NCI-H2171 treated with DMSO at 0.1 percent for 48 hours (cell line): ENCODE measurements around the gene TAF11.
"Not testable (repeated sequence)": the region's sequence is repeated elsewhere in the genome, so short reads cannot be mapped to it uniquely, and the experiment has no call there.

ENCODE experiments used
- DNase-seq: peaks from one replicate; lab custom pipeline; 2025; lab: John Stamatoyannopoulos, UW

Gene TAF11, protein sequence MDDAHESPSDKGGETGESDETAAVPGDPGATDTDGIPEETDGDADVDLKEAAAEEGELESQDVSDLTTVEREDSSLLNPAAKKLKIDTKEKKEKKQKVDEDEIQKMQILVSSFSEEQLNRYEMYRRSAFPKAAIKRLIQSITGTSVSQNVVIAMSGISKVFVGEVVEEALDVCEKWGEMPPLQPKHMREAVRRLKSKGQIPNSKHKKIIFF

GRCh38 chr6:34887753-34888513 lies at the start of gene TAF11:
TAF11 (minus strand) TSS chr6:34888042; CDS start chr6:34887957, 85 bp downstream.
- peak; percentile 95 for DNase-seq

- DNase-seq = peak; percentile 16
Observed at GRCh38 chr6:34934516-34934915, 46.7 kb upstream of the TAF11 start.

DNA sequence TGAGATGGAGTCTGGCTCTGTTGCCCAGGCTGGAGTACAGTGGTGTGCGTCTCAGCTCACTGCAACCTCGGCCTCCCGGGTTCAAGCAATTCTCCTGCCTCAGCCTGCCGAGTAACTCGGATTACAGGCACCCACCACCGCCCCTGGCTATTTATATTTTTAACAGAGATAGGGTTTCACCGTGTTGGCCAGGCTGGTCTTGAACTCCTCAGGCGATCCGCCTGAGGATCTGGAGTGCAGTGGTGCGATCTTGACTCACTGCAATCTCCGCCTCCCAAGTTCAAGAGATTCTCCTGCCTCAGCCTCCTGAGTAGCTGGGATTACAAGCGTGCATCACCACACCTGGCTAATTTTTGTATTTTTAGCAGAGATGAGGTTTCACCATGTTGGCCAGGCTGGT lies 44.4 kb upstream of the TAF11 start:
- not testable (repeated sequence) for DNase-seq

DNA sequence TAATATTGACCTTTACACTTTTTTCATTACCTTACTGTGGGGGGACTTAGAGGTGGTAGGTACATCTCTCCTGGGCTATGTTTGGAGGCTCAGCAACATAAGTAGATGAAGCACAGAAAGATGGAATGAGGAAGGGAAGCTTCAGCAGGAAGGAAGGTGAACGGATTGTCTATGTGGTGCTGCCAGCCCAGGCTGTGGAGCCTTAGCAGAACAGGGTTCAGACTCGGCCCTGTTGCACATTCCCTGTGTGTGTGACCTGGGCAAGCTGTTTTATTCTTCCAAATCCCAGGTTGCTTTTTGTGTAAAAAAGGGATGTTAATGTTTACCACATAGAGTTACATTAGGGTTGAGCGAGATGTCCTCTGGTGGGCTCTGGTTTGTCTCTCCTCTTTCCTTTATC lies 42.4 kb upstream of the TAF11 start:
- no peak for DNase-seq

GRCh38 chr6:34929241-34929978 lies 41.6 kb upstream of the TAF11 start:
- DNase-seq = no peak

- no peak for DNase-seq
Observed at GRCh38 chr6:34928695-34929094, 40.9 kb upstream of the TAF11 start.

DNA sequence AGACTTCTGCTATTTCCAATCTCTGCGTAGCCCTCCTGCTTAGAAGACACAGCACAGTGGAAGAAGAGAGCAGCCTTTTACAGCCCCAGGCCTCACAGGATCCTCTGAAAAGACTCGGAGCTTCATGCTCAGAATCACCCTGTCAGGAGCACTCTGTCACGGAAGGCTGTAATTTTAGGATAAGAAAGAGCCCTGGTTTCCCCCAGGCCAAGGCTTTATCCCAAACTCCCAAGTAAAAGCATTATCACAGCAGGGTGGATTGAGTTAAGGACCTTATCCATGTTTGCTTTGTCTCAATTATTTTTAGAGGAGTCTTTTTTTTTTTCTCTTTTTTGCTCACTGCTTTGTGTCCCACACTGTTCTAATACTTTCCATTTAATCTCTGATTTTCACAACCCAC lies 40.4 kb upstream of the TAF11 start:
- DNase-seq = no peak

GRCh38 chr6:34926655-34927054 lies 38.8 kb upstream of the TAF11 start:
- no peak for DNase-seq

DNA sequence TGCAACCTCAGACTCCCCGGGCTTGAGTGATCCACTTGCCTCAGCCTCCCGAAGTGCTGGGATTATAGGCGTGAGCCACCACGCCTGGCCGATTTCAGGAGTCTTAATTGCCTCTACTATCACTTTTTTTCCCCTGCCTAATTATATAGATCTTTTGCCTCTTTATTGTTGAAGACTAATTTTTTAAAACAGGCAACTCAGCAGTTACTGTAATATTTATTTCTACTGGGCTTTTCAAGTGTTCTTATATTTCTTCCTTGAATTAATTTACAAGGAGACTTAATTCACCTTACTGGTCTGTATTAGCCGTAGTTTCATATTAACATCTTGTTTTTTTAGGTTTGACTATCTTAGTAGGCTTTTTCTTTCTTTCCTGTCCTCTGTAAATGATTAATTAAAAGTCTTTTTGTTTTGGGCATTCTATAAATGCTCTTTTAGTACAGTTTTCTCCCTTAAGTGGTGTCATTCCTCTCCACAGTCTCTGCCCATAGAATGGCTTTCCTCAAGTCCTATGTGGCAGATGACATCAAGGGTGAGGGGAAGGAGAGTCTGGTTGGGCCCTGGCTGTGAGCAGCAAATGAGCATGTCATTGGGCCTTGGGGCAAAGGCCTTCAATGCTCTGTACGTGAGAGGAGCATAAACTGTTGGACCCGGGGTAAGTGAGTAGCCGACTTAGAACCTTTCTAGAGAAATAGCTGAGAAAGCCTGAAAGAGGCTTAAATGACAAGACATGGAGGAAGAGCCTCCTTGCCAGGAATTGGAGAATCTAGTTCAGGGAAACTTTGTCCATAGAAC lies 37.2 kb upstream of the TAF11 start:
- DNase-seq = no peak

DNA sequence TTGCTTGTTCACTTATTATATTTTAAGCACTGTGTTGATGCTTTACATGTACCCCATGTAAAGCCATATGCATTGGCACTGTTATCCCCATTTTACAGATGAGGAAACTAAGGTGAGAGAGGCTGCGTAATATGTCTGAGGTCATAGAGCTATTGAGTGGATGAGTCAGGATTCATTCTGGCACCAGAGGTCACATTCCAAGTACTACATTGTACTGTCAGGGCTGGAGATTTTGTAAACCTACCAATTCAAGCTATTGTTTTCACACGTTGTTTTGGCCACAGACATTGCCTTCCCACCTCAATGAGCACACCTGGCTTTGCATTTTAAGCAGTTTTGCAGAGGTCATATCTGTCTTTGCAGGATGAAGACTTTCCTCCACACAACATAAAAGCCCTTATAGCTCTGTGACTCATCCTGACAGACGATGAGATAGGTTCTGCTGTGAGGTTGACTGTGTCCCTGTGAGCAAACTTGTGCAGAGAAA lies 34.4 kb upstream of the TAF11 start:
- DNase-seq = no peak

- DNase-seq = no peak
Observed at GRCh38 chr6:34920097-34920496, 32.3 kb upstream of the TAF11 start.

DNA sequence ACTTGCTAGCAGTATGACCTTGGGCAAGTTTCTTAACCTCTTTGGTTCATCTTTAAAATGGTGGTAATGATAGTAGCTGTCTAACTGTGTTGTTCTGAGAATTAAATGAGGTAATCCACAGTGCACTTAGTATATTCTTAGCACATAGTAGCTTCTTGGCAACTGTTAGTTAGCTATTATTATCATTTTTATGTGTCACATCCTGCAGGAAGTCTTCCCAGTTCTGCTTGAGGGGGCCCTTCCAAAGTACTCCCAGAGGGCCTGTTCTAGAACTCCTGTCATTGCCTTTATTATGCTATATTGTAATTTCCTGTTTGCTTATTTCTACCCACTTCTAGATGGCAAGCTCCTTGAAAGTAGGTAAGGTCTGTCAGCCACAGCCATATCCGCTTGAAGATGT lies 31.8 kb upstream of the TAF11 start:
- no peak for DNase-seq

DNA sequence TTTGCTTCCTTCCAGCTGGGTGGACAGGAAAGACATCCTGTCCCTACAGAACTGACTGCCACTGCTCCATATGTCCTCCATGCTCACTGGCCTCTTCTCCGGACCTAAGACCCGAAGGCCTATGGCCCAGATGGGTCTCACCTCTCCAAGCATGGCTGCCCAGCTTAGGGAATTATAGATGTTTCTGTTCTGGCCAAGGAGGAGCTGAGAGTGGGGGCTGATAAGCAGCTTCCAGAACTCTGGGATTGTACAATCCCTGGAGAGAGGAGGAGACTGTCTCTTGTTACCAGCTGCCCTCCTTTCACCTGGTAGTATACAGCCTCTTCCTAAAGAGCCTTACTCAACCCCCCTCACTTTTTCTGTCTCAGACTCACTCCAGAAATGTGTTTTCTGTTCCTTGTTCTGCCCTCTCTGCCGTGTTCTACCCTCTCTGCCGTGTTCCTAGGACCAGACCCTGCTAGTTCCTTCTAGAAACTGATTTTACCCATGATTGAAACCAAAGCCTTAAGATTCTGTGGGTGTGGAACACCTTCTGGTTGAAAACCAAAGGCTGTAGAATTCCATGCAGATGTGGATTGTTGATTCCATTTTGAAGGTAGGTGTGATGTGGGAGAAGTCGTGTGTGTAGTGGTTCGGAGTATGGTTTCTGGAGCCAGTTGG lies 29.9 kb upstream of the TAF11 start:
- DNase-seq = peak; percentile 13

GRCh38 chr6:34916348-34916967 lies 28.6 kb upstream of the TAF11 start:
- DNase-seq = no peak

DNA sequence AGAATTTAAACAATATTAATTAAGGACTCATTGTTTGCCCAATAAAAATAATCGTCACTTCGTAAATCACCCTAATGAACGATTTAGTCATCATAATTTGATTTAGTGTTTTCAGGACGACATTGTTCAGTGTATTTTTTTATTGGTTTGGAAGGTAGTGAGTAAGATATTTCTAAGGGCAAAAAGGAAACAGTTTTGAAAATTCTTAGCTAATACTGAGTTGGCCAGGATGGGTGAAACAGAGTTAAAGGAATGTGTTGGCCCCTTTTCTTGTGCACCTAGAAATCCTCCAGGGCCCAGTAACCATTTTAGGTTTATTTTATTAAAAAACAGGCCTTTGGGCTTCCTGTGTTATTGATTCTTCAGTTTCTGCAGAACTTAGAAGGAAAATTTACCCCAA lies 26.5 kb upstream of the TAF11 start:
- no peak for DNase-seq

GRCh38 chr6:34912715-34913464 lies 25.0 kb upstream of the TAF11 start:
- DNase-seq = no peak

DNA sequence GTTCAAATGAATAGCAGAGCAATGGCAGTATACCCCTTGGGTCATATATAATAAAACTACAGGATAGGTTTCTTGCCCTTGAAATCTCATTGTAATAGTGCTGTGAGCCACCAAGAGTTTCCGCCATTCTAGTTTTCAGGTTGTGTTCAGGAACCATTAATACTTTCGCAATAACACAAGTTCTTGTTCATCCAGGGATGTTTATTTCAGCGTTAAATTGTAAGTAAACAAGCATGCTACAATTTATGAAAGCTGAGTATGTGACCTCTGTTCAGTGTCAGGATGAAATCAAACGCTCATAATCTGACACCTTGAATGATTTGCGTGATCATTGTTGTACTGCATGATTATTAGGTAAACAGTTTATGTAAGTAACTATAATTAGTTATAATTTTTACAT lies 24.0 kb upstream of the TAF11 start:
- no peak for DNase-seq

- no peak for DNase-seq
Observed at GRCh38 chr6:34909320-34909883, 21.6 kb upstream of the TAF11 start.

DNA sequence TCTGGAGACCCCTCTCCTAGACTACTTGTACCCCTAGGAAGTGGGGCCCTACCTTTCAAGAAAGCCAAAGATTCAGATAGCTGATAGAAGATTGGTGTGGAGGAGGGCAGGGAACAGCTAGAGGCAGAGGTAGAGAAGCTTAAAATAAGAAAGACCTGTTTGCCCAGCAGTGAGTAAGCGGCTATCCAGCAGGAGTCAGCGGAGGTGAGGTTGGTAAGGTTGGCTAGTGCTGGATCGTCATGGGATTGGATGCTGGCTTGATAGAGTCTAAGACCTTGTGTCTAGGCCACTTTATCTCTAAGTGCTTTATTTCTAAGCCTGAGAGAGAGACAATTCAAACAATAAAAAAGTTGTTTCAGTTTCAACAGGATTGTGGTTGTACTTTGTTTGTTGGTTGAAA lies 20.4 kb upstream of the TAF11 start:
- no peak for DNase-seq

GRCh38 chr6:34906826-34907225 lies 19.0 kb upstream of the TAF11 start:
- DNase-seq = no peak
